ENCODE measurements around the gene EXOC1L. TPM values are rescaled to one million over a fixed set of nuclear protein-coding genes. Genes with fewer than 3 reads are reported as not detected.

Gene EXOC1L
- total and polyA plus RNA-seq, 2 donors (not counting 1 experiment from before 2014, with no cell fraction given): not detected

DNA sequence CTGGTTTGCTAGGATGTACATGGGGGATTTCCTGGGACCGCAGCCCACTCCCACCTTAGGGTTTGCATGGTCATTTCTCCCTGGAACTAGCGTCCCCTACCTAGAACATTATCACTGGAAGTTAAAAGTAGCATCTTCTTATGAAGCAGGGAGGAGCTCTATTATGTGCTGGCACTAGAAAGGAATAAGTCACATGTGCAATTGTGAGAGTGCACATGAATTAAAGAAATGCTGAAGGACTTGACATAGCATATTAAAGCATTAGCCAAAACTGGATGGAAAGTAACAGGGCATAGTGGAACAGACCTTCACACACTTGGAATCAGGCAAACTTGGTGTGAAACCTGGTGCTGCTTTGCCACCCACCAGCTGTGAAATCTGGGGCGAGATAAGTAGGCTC is 2.7 kb downstream of the EXOC1L start:
- peaks cover 0 to 20% (median 8%) of the 10 kb centered on the region in 4 experiments for H3K27me3 ChIP-seq (replicated peaks in 1 of 4; ENCODE audit: control extremely low read depth in 1 of 4, control insufficient read depth in 3 of 4, insufficient read depth in 4 of 4, low read length in 3 of 4)
- Mint-ChIP-seq H3K27me3 (peaks cover 32% of the 10 kb centered on the region), H3K4me1 (peaks cover 3% of the 10 kb centered on the region), H3K9me3 (ENCODE audit: insufficient read depth) (no peaks in the 10 kb centered on the region), H3K4me3 (no peak overlapping the region), H3K27ac (no peak overlapping the region)
- DNase-seq (no peak), ATAC-seq (ENCODE audit: low read depth) (no peak)
- intact Hi-C loops (cut with micrococcal nuclease): no loop called here
- CTCF ChIA-PET: no interaction called here
- H3K9ac ChIP-seq (ENCODE audit: low read length): no peak overlapping the region
- no peaks in the 10 kb centered on the region for H4K20me1 ChIP-seq (ENCODE audit: control insufficient read depth, insufficient read depth, low read length, poor library complexity, severe bottlenecking)
- peaks cover 0 to 4% of the 10 kb centered on the region in 2 donors for H3K4me1 ChIP-seq (ENCODE audit: control insufficient read depth in 2 of 2, insufficient read depth in 2 of 2, low read length in 2 of 2)
- H3K9me3 ChIP-seq (ENCODE audit: control extremely low read depth in 1 of 3, control insufficient read depth in 2 of 3, insufficient read depth in 1 of 3, low read length in 2 of 3): no peaks in the 10 kb centered on the region
- no peak overlapping the region for H2AFZ ChIP-seq (ENCODE audit: insufficient read depth, low read depth, low read length, poor library complexity, severe bottlenecking)
- TF ChIP-seq, protein P1, sequence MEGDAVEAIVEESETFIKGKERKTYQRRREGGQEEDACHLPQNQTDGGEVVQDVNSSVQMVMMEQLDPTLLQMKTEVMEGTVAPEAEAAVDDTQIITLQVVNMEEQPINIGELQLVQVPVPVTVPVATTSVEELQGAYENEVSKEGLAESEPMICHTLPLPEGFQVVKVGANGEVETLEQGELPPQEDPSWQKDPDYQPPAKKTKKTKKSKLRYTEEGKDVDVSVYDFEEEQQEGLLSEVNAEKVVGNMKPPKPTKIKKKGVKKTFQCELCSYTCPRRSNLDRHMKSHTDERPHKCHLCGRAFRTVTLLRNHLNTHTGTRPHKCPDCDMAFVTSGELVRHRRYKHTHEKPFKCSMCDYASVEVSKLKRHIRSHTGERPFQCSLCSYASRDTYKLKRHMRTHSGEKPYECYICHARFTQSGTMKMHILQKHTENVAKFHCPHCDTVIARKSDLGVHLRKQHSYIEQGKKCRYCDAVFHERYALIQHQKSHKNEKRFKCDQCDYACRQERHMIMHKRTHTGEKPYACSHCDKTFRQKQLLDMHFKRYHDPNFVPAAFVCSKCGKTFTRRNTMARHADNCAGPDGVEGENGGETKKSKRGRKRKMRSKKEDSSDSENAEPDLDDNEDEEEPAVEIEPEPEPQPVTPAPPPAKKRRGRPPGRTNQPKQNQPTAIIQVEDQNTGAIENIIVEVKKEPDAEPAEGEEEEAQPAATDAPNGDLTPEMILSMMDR (IDR thresholded peaks at IDR 0.05): no peak
- TF ChIP-seq EZH2 (IDR thresholded peaks at IDR 0.05; ENCODE audit: borderline replicate concordance, insufficient read depth, low read depth, low read length, poor library complexity, severe bottlenecking): no peak
- H3K4me2 ChIP-seq (replicated peaks; ENCODE audit: low read depth, low read length, poor library complexity, severe bottlenecking): no peak overlapping the region
- H3K36me3 ChIP-seq (replicated peaks in 1 of 2; ENCODE audit: control extremely low read depth in 1 of 2, control insufficient read depth in 1 of 2, extremely low read depth in 1 of 2, insufficient read depth in 2 of 2, low read length in 1 of 2): no peaks in the 10 kb centered on the region
- H3K79me2 ChIP-seq (ENCODE audit: control insufficient read depth, insufficient read depth, low read length): no peaks in the 10 kb centered on the region
- POLR2A ChIA-PET: no interaction called here
- no peak overlapping the region for H3K4me3 ChIP-seq (ENCODE audit: control extremely low read depth in 1 of 5, extremely low read depth in 1 of 5, insufficient read depth in 1 of 5, low read depth in 2 of 5, low read length in 4 of 5)
- no CpG with 5 or more reads among the region's 3 CpGs for WGBS (ENCODE audit: insufficient coverage)
- H3K27ac ChIP-seq (ENCODE audit: low read length in 2 of 2): no peak overlapping the region

DNA sequence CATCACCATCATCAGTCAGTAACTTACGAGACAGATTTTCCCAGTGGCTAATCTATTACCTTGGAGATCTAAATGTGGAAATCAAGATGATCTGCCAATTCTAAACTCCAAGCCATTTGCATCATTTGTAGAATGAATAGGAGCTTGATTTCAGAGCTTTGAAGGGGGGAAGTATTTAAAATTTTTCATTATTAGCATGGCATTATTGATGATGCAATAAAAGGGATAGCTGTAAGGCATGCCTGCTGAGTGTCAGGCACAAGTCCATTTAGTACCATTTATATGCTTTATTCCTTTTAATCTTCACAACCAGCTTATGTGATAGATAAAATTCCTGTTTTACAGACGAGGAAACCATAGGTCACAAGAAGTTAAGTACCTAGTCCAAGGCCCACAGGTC is 5.3 kb downstream of the EXOC1L start:
- H3K4me1 Mint-ChIP-seq: peaks cover under 1% of the 10 kb centered on the region
- intact Hi-C loops (cut with micrococcal nuclease): no loop called here
- Histone ChIP-seq H3K27ac (ENCODE audit: low read length in 2 of 2) (no peak overlapping the region), H3K4me2 (replicated peaks; ENCODE audit: low read depth, low read length, poor library complexity, severe bottlenecking) (no peak overlapping the region), H4K20me1 (ENCODE audit: control insufficient read depth, insufficient read depth, low read length, poor library complexity, severe bottlenecking) (no peaks in the 10 kb centered on the region), H3K4me3 (ENCODE audit: control extremely low read depth in 1 of 5, extremely low read depth in 1 of 5, insufficient read depth in 1 of 5, low read depth in 2 of 5, low read length in 4 of 5) (no peak overlapping the region), H3K9me3 (ENCODE audit: control extremely low read depth in 1 of 3, control insufficient read depth in 2 of 3, insufficient read depth in 1 of 3, low read length in 2 of 3) (no peaks in the 10 kb centered on the region), H3K9ac (ENCODE audit: low read length) (no peak overlapping the region), H3K79me2 (ENCODE audit: control insufficient read depth, insufficient read depth, low read length) (no peaks in the 10 kb centered on the region), H2AFZ (ENCODE audit: insufficient read depth, low read depth, low read length, poor library complexity, severe bottlenecking) (no peak overlapping the region), H3K36me3 (replicated peaks in 1 of 2; ENCODE audit: control extremely low read depth in 1 of 2, control insufficient read depth in 1 of 2, extremely low read depth in 1 of 2, insufficient read depth in 2 of 2, low read length in 1 of 2) (no peaks in the 10 kb centered on the region), H3K4me1 (ENCODE audit: control insufficient read depth in 2 of 2, insufficient read depth in 2 of 2, low read length in 2 of 2) (no peaks in the 10 kb centered on the region), H3K27me3 (replicated peaks in 1 of 4; ENCODE audit: control extremely low read depth in 1 of 4, control insufficient read depth in 3 of 4, insufficient read depth in 4 of 4, low read length in 3 of 4) (peaks cover 0 to 12% (median 5%) of the 10 kb centered on the region in 4 experiments)
- no peaks in the 10 kb centered on the region for H3K9me3 Mint-ChIP-seq (ENCODE audit: insufficient read depth)
- no peak for ATAC-seq (ENCODE audit: low read depth)
- WGBS (ENCODE audit: insufficient coverage): no CpG with 5 or more reads among the region's 2 CpGs
- CTCF ChIA-PET: interaction anchor here (0.6 kb wide), 1 partner anchor 1077 kb away, joined by 4 read pairs; no protein-coding TSS in a partner anchor
- no peak overlapping the region for H3K4me3 Mint-ChIP-seq
- DNase-seq: no peak
- POLR2A ChIA-PET: no interaction called here
- TF ChIP-seq EZH2 (IDR thresholded peaks at IDR 0.05; ENCODE audit: borderline replicate concordance, insufficient read depth, low read depth, low read length, poor library complexity, severe bottlenecking): no peak
- TF ChIP-seq, protein P1 (IDR thresholded peaks at IDR 0.05): no peak
- H3K27ac Mint-ChIP-seq: no peak overlapping the region
- peaks cover 39% of the 10 kb centered on the region for H3K27me3 Mint-ChIP-seq
